DOHH2 (cell line): Measurements from ENCODE around the gene WDR76.

Experiments used
- H3F3A ChIP-seq: fragments of 200-600 bp; sonication (generic), shearing (Covaris generic); 2 replicates; pipeline ENCODE4 v1.6.0; 2016; ENCODE audit warnings: antibody characterized with exemption, mild to moderate bottlenecking; ENCODE audit not compliant: control insufficient read depth, insufficient read depth
- H3K27ac ChIP-seq: fragments of 200-600 bp; sonication (generic); 2 replicates; pipeline ENCODE4 v1.5.1; 2014; ENCODE audit warnings: low read depth, mild to moderate bottlenecking, low read length, moderate library complexity
- H3K27me3 ChIP-seq: fragments of 200-600 bp; sonication (generic); 2 replicates; pipeline ENCODE4 v1.6.1; 2014; ENCODE audit warnings: mild to moderate bottlenecking, low read length, mixed read lengths; ENCODE audit not compliant: control insufficient read depth
- H3K36me3 ChIP-seq: fragments of 200-600 bp; sonication (generic); 2 replicates; pipeline ENCODE4 v1.6.1; 2014; ENCODE audit warnings: mild to moderate bottlenecking, low read length, moderate library complexity, mixed read lengths; ENCODE audit not compliant: control insufficient read depth
- H3K4me1 ChIP-seq: fragments of 200-600 bp; sonication (generic); 2 replicates; pipeline ENCODE4 v1.6.1; 2014; ENCODE audit warnings: mild to moderate bottlenecking, low read length, mixed read lengths; ENCODE audit not compliant: control insufficient read depth
- H3K4me2 ChIP-seq: fragments of 200-600 bp; sonication (generic); 2 replicates; pipeline ENCODE4 v1.6.0; 2014; ENCODE audit warnings: mild to moderate bottlenecking, low read length, moderate library complexity
- H3K4me3 ChIP-seq: fragments of 200-600 bp; sonication (generic); 2 replicates; pipeline ENCODE4 v1.5.1; 2014; ENCODE audit warnings: mild to moderate bottlenecking, low read length, mixed read lengths
- H3K79me2 ChIP-seq: fragments of 200-600 bp; sonication (generic); 2 replicates; pipeline ENCODE4 v1.6.1; 2014; ENCODE audit warnings: mild to moderate bottlenecking, low read length, mixed read lengths; ENCODE audit not compliant: control insufficient read depth
- H3K9me2 ChIP-seq: fragments of 200-600 bp; sonication (generic); replicated peaks from 2 replicates; pipeline ENCODE4 v1.6.1; 2014; ENCODE audit warnings: mild to moderate bottlenecking, low read length, mixed read lengths; ENCODE audit not compliant: control insufficient read depth
- H3K9me3 ChIP-seq: fragments of 200-600 bp; sonication (generic); 2 replicates; pipeline ENCODE4 v1.6.1; 2014; ENCODE audit warnings: antibody characterized with exemption, low read length, mixed read lengths; ENCODE audit not compliant: control insufficient read depth, insufficient read depth
- H4K20me1 ChIP-seq: fragments of 200-600 bp; sonication (generic); 2 replicates; pipeline ENCODE4 v1.6.0; 2014; ENCODE audit warnings: low read depth, mild to moderate bottlenecking, antibody characterized with exemption, low read length, moderate library complexity; ENCODE audit not compliant: control insufficient read depth, insufficient read depth
- CTCF ChIP-seq: fragments of 200-600 bp; sonication (generic); IDR thresholded peaks from one replicate; pipeline ENCODE4 v1.5.1; 2014; ENCODE audit warnings: antibody characterized with exemption, mild to moderate bottlenecking, low read depth, low read length; ENCODE audit not compliant: poor library complexity, severe bottlenecking
- EZH2phosphoT487 ChIP-seq: fragments of 200-600 bp; sonication (generic); IDR thresholded peaks from 2 replicates; pipeline ENCODE4 v1.6.1; 2017; ENCODE audit warnings: borderline replicate concordance, mild to moderate bottlenecking, antibody characterized with exemption, low read length, moderate library complexity, mixed read lengths

WDR76 gene

GRCh38 chr15:43883571-43883970 is 56.8 kb downstream of the WDR76 start:
- no peaks in the 10 kb centered on the region for H3K27me3 ChIP-seq

GRCh38 chr15:43886558-43886957 is 59.8 kb downstream of the WDR76 start:
- TF ChIP-seq CTCF (no peak), EZH2phosphoT487 (no peak)
- Histone ChIP-seq H3K4me3 (no peak overlapping the region), H3F3A (peaks cover 64% of the 10 kb centered on the region), H4K20me1 (no peaks in the 10 kb centered on the region; the same call in 1 of the 2 replicates), H3K79me2 (no peaks in the 10 kb centered on the region), H3K27ac (no peak overlapping the region), H3K36me3 (peaks cover 58% of the 10 kb centered on the region), H3K9me3 (no peaks in the 10 kb centered on the region), H3K4me2 (no peak overlapping the region), H3K4me1 (no peaks in the 10 kb centered on the region), H3K9me2 (no peaks in the 10 kb centered on the region), H3K27me3 (no peaks in the 10 kb centered on the region)

More at GRCh38 chr15:43883571-43883970, 56.8 kb downstream of the WDR76 start:
- Histone ChIP-seq H3K4me2 (no peak overlapping the region), H3F3A (peaks cover 62% of the 10 kb centered on the region), H3K27ac (no peak overlapping the region), H3K79me2 (no peaks in the 10 kb centered on the region), H3K9me2 (no peaks in the 10 kb centered on the region), H3K4me1 (no peaks in the 10 kb centered on the region), H4K20me1 (peaks cover 10% of the 10 kb centered on the region; the same call in 1 of the 2 replicates), H3K9me3 (no peaks in the 10 kb centered on the region), H3K36me3 (peaks cover 74% of the 10 kb centered on the region), H3K4me3 (no peak overlapping the region)
- no peak for TF ChIP-seq CTCF
- TF ChIP-seq EZH2phosphoT487: no peak

- no peaks in the 10 kb centered on the region for H3K79me2 ChIP-seq
- H3K9me2 ChIP-seq: no peaks in the 10 kb centered on the region
- no peak overlapping the region for H3K27ac ChIP-seq
- no peaks in the 10 kb centered on the region for H3K27me3 ChIP-seq
- H4K20me1 ChIP-seq: no peaks in the 10 kb centered on the region; the same call in 1 of the 2 replicates
- H3K4me2 ChIP-seq: no peak overlapping the region
- H3K9me3 ChIP-seq: no peaks in the 10 kb centered on the region
- no peak for TF ChIP-seq EZH2phosphoT487
- no peak for TF ChIP-seq CTCF
- no peaks in the 10 kb centered on the region for H3K4me1 ChIP-seq
- peaks cover 58% of the 10 kb centered on the region for H3F3A ChIP-seq
- no peak overlapping the region for H3K4me3 ChIP-seq
- H3K36me3 ChIP-seq: peaks cover 45% of the 10 kb centered on the region
Observed at GRCh38 chr15:43887901-43888300, 61.1 kb downstream of the WDR76 start.

GRCh38 chr15:43889042-43889441 is 62.2 kb downstream of the WDR76 start:
- no peaks in the 10 kb centered on the region for H3K27me3 ChIP-seq
- no peak for TF ChIP-seq CTCF
- TF ChIP-seq EZH2phosphoT487: no peak

More at GRCh38 chr15:43889042-43889441, 62.2 kb downstream of the WDR76 start:
- no peak overlapping the region for H3K27ac ChIP-seq
- H3K79me2 ChIP-seq: no peaks in the 10 kb centered on the region
- H3K4me2 ChIP-seq: no peak overlapping the region
- H3K9me3 ChIP-seq: no peaks in the 10 kb centered on the region
- H3K36me3 ChIP-seq: peaks cover 34% of the 10 kb centered on the region
- no peaks in the 10 kb centered on the region for H3K4me1 ChIP-seq
- no peaks in the 10 kb centered on the region for H3K9me2 ChIP-seq
- H3F3A ChIP-seq: peaks cover 48% of the 10 kb centered on the region
- H3K4me3 ChIP-seq: no peak overlapping the region
- H4K20me1 ChIP-seq: no peaks in the 10 kb centered on the region; the same call in 1 of the 2 replicates
